ENCODE data around the gene SH3BP5.

The SH3BP5 gene

DNA sequence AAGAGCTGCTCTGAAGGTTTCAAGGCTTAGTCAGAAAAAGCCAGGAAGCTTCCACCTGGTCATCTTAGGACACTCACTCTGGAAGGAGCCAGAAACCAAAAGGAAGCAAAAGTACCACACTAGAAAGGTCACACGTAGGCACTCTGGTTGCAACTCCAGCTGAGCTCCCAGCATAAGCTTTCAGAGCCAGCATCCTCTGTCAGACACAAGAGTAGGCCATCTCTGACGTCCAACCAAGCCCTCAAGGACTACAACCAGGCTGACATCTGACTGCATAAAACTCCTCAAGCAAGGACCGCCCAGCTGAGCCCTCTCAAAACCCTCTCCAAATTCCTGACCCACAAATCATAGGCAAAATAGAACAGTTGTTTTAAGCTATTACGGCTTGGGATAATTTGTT lies 12.8 kb downstream of the SH3BP5 start:
- ChIA-PET POLR2A (no interaction called here), CTCF (interaction anchor here (1.0 to 2.5 kb wide), 6 partner anchors 8 to 53 kb away, joined by 3 to 8 read pairs (median 6); no protein-coding TSS in a partner anchor)
- Histone ChIP-seq H3K4me3 (ENCODE audit: control insufficient read depth in 1 of 7, extremely low read depth in 1 of 7, insufficient read depth in 4 of 7, low read depth in 2 of 7, low read length in 6 of 7) (no peak overlapping the region), H3K9me3 (ENCODE audit: control extremely low read depth in 1 of 5, control insufficient read depth in 4 of 5, insufficient read depth in 2 of 5, low read depth in 1 of 5, low read length in 4 of 5) (no peaks in the 10 kb centered on the region), H3K4me1 (ENCODE audit: control extremely low read depth in 1 of 4, control insufficient read depth in 4 of 4, insufficient read depth in 4 of 4, low read length in 3 of 4) (peaks cover 7 to 73% (median 21%) of the 10 kb centered on the region in 4 experiments), H3K27ac (ENCODE audit: insufficient read depth in 1 of 2, low read depth in 1 of 2, low read length in 2 of 2, poor library complexity in 1 of 2, severe bottlenecking in 2 of 2) (no peak overlapping the region), H3K36me3 (ENCODE audit: control insufficient read depth in 4 of 4, insufficient read depth in 4 of 4, low read length in 3 of 4) (peaks cover 0 to 23% (median 0%) of the 10 kb centered on the region in 4 experiments), H3K27me3 (replicated peaks in 2 of 5; ENCODE audit: control insufficient read depth in 4 of 5, insufficient read depth in 5 of 5, low read length in 4 of 5) (no peaks in the 10 kb centered on the region)
- no peak for DNase-seq
- 79% methylated on average over 2 of the region's 4 CpGs for WGBS (ENCODE audit: insufficient coverage)

DNA sequence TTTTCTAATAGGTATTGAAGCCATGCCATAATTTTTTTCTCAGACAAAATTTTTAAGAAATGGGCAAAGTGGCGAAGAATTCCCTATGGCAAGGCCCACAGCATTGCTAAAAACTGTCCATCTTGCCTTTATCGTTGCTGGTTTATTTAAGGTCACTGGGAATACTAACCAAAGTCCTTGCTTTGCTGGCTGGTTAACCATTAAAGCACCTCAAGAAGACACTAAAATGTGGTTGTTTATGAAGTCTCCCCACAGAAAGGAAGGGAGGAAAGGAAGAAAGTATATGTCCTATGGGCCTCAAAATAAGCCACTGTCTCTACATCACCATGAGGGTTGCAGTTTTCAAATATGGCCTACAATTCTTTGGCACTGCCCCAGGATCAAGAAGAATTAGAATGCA lies 13.2 kb downstream of the SH3BP5 start:
- no peaks in the 10 kb centered on the region for H3K9me3 ChIP-seq (ENCODE audit: control extremely low read depth in 1 of 5, control insufficient read depth in 4 of 5, insufficient read depth in 2 of 5, low read depth in 1 of 5, low read length in 4 of 5)
- H3K4me3 ChIP-seq (ENCODE audit: control insufficient read depth in 1 of 7, extremely low read depth in 1 of 7, insufficient read depth in 4 of 7, low read depth in 2 of 7, low read length in 6 of 7): no peak overlapping the region
- no peaks in the 10 kb centered on the region for H3K27me3 ChIP-seq (replicated peaks in 2 of 5; ENCODE audit: control insufficient read depth in 4 of 5, insufficient read depth in 5 of 5, low read length in 4 of 5)
- H3K4me1 ChIP-seq (ENCODE audit: control extremely low read depth in 1 of 4, control insufficient read depth in 4 of 4, insufficient read depth in 4 of 4, low read length in 3 of 4): peaks cover 9 to 73% (median 23%) of the 10 kb centered on the region in 4 experiments
- no peak overlapping the region for H3K27ac ChIP-seq (ENCODE audit: insufficient read depth in 1 of 2, low read depth in 1 of 2, low read length in 2 of 2, poor library complexity in 1 of 2, severe bottlenecking in 2 of 2)
- WGBS (ENCODE audit: insufficient coverage): 100% methylated on average over 2 of the region's 2 CpGs
- DNase-seq: no peak
- ChIA-PET POLR2A (no interaction called here), CTCF (interaction anchor here (1.6 to 2.5 kb wide), 3 partner anchors 22 to 32 kb away, joined by 6 to 7 read pairs (median 6); no protein-coding TSS in a partner anchor)
- peaks cover 0 to 18% (median 0%) of the 10 kb centered on the region in 4 experiments for H3K36me3 ChIP-seq (ENCODE audit: control insufficient read depth in 4 of 4, insufficient read depth in 4 of 4, low read length in 3 of 4)

DNA sequence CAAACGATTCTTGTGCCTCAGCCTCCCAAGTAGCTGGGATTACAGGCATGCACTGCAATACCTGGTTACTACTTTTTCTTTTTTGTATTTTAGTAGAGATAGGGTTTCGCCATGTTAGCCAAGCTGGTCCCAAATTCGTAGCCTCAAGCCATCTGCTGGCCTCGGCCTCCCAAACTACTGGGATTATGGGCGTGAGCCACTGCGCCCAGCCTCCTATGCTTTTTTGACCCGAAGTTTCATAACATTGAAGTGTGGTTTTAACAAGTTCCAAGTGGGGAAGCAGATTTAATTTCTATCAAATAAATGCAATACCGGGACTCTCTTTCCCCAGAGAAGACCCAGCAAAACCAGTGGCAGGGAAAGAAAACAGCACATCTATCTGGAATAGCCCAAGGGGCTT lies 13.7 kb downstream of the SH3BP5 start:
- Histone ChIP-seq H3K4me1 (ENCODE audit: control extremely low read depth in 1 of 4, control insufficient read depth in 4 of 4, insufficient read depth in 4 of 4, low read length in 3 of 4) (peaks cover 9 to 73% (median 22%) of the 10 kb centered on the region in 4 experiments), H3K4me3 (ENCODE audit: control insufficient read depth in 1 of 7, extremely low read depth in 1 of 7, insufficient read depth in 4 of 7, low read depth in 2 of 7, low read length in 6 of 7) (no peak overlapping the region), H3K9me3 (ENCODE audit: control extremely low read depth in 1 of 5, control insufficient read depth in 4 of 5, insufficient read depth in 2 of 5, low read depth in 1 of 5, low read length in 4 of 5) (no peaks in the 10 kb centered on the region), H3K27ac (ENCODE audit: insufficient read depth in 1 of 2, low read depth in 1 of 2, low read length in 2 of 2, poor library complexity in 1 of 2, severe bottlenecking in 2 of 2) (no peak overlapping the region), H3K27me3 (replicated peaks in 2 of 5; ENCODE audit: control insufficient read depth in 4 of 5, insufficient read depth in 5 of 5, low read length in 4 of 5) (no peaks in the 10 kb centered on the region), H3K36me3 (ENCODE audit: control insufficient read depth in 4 of 4, insufficient read depth in 4 of 4, low read length in 3 of 4) (peaks cover 0 to 14% (median 0%) of the 10 kb centered on the region in 4 experiments)
- DNase-seq: no peak
- ChIA-PET POLR2A (no interaction called here), CTCF (interaction anchor here (0.7 to 0.8 kb wide), 2 partner anchors 28 to 37 kb away, joined by 3 read pairs; no protein-coding TSS in a partner anchor)
- WGBS (ENCODE audit: insufficient coverage): 95% methylated on average over 7 of the region's 8 CpGs

DNA sequence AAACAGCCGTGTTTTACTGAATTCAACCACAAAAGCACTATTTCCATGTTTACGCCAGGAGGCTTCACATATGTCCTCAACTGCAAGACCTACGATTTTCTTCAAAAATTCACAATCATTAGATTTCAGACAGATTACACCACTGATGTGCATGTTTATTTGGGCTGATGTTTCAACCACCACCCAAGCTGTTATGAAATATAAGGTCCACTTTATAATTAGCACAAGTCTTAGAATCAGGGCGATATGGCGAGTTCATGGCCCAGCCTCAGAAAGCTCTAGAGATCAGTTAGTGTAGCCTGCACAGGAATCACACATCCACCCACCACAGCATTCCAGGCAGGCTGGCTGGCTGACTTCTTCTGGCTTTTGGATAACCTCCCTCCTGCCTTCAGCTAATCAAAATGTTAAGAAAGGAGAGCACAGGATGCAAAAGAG lies 15.4 kb downstream of the SH3BP5 start:
- no peak for DNase-seq
- Histone ChIP-seq H3K4me1 (ENCODE audit: control extremely low read depth in 1 of 4, control insufficient read depth in 4 of 4, insufficient read depth in 4 of 4, low read length in 3 of 4) (peaks cover 9 to 79% (median 24%) of the 10 kb centered on the region in 4 experiments), H3K27ac (ENCODE audit: insufficient read depth in 1 of 2, low read depth in 1 of 2, low read length in 2 of 2, poor library complexity in 1 of 2, severe bottlenecking in 2 of 2) (no peak overlapping the region), H3K27me3 (replicated peaks in 2 of 5; ENCODE audit: control insufficient read depth in 4 of 5, insufficient read depth in 5 of 5, low read length in 4 of 5) (no peaks in the 10 kb centered on the region), H3K9me3 (ENCODE audit: control extremely low read depth in 1 of 5, control insufficient read depth in 4 of 5, insufficient read depth in 2 of 5, low read depth in 1 of 5, low read length in 4 of 5) (no peaks in the 10 kb centered on the region), H3K4me3 (ENCODE audit: control insufficient read depth in 1 of 7, extremely low read depth in 1 of 7, insufficient read depth in 4 of 7, low read depth in 2 of 7, low read length in 6 of 7) (no peak overlapping the region), H3K36me3 (ENCODE audit: control insufficient read depth in 4 of 4, insufficient read depth in 4 of 4, low read length in 3 of 4) (peaks cover 0 to 13% (median 0%) of the 10 kb centered on the region in 4 experiments)
- 93% methylated on average over 3 of the region's 5 CpGs for WGBS (ENCODE audit: insufficient coverage)
- POLR2A ChIA-PET: no interaction called here
- CTCF ChIA-PET: interaction anchor here (0.6 to 1.9 kb wide), 5 partner anchors 8 to 80 kb away, joined by 3 to 5 read pairs (median 3); no protein-coding TSS in a partner anchor

DNA sequence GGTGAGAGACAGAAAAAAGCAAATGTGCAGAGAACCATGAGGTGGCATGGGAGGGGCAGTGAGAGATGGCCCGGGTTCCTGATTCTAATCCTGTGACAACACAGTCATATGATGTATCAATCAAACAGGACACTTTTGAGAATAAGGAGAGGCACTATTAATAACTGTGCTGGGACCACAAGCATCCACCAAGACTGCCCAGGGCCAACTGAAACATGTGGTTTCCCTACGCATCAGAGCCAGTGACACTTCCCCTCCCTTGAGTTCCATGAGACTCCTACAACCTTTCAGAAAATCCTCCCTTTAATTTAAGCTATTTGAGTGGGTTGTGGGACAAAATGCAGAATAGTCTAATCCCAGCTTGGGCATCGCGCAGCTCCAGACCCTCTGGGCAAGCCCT lies 17.4 kb downstream of the SH3BP5 start:
- CTCF ChIA-PET: no interaction called here
- peak in 2 of 3 donors; percentile 70 to 76 for DNase-seq
- no peaks in the 10 kb centered on the region for H3K9me3 ChIP-seq (ENCODE audit: control extremely low read depth in 1 of 5, control insufficient read depth in 4 of 5, insufficient read depth in 2 of 5, low read depth in 1 of 5, low read length in 4 of 5)

DNA sequence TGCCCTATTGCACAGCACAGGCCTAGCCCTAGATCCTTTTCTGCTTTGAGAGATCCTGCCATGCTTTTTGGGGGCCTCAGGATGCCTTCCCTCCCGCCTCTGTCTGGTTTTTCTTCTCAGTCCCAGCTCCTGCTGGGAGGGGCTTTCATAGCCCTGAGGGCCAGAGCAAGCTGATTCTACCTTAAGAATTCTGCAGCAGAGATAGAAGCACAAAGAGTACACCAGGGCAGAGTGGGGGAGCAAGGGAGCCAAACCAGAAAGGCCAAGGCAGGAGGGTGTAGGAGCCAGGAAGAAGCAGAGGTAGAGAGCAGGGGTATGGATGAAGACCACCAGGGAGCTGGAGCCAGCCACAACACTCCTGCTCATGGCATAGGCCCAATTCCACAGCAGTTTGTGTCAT lies 18.1 kb downstream of the SH3BP5 start:
- H3K9me3 ChIP-seq (ENCODE audit: control extremely low read depth in 1 of 5, control insufficient read depth in 4 of 5, insufficient read depth in 2 of 5, low read depth in 1 of 5, low read length in 4 of 5): no peaks in the 10 kb centered on the region
- POLR2A ChIA-PET: no interaction called here
- DNase-seq: no peak
- WGBS (ENCODE audit: insufficient coverage): 100% methylated on average over 1 of the region's 1 CpG
- H3K27ac ChIP-seq (ENCODE audit: insufficient read depth in 1 of 2, low read depth in 1 of 2, low read length in 2 of 2, poor library complexity in 1 of 2, severe bottlenecking in 2 of 2): no peak overlapping the region
- peaks cover 5 to 79% (median 21%) of the 10 kb centered on the region in 4 experiments for H3K4me1 ChIP-seq (ENCODE audit: control extremely low read depth in 1 of 4, control insufficient read depth in 4 of 4, insufficient read depth in 4 of 4, low read length in 3 of 4)
- no peaks in the 10 kb centered on the region for H3K27me3 ChIP-seq (replicated peaks in 2 of 5; ENCODE audit: control insufficient read depth in 4 of 5, insufficient read depth in 5 of 5, low read length in 4 of 5)
- CTCF ChIA-PET: interaction anchor here (1.0 kb wide), 1 partner anchor 18 kb away, joined by 3 read pairs; the partner anchor contains the start of gene SH3BP5
- peaks cover 0 to 21% (median 0%) of the 10 kb centered on the region in 4 experiments for H3K36me3 ChIP-seq (ENCODE audit: control insufficient read depth in 4 of 4, insufficient read depth in 4 of 4, low read length in 3 of 4)
- no peak overlapping the region for H3K4me3 ChIP-seq (ENCODE audit: control insufficient read depth in 1 of 7, extremely low read depth in 1 of 7, insufficient read depth in 4 of 7, low read depth in 2 of 7, low read length in 6 of 7)

More for the DNA sequence above, 17.4 kb downstream of the SH3BP5 start:
- H3K36me3 ChIP-seq (ENCODE audit: control insufficient read depth in 4 of 4, insufficient read depth in 4 of 4, low read length in 3 of 4): peaks cover 0 to 15% (median 0%) of the 10 kb centered on the region in 4 experiments
- WGBS (ENCODE audit: insufficient coverage): 8% methylated on average over 2 of the region's 4 CpGs
- POLR2A ChIA-PET: interaction anchor here (0.6 kb wide), 1 partner anchor 263 kb away, joined by 3 read pairs; no protein-coding TSS in a partner anchor
- H3K4me1 ChIP-seq (ENCODE audit: control extremely low read depth in 1 of 4, control insufficient read depth in 4 of 4, insufficient read depth in 4 of 4, low read length in 3 of 4): peaks cover 9 to 81% (median 19%) of the 10 kb centered on the region in 4 experiments
- H3K27me3 ChIP-seq (replicated peaks in 2 of 5; ENCODE audit: control insufficient read depth in 4 of 5, insufficient read depth in 5 of 5, low read length in 4 of 5): no peaks in the 10 kb centered on the region
- no peak overlapping the region for H3K27ac ChIP-seq (ENCODE audit: insufficient read depth in 1 of 2, low read depth in 1 of 2, low read length in 2 of 2, poor library complexity in 1 of 2, severe bottlenecking in 2 of 2)
- H3K4me3 ChIP-seq (ENCODE audit: control insufficient read depth in 1 of 7, extremely low read depth in 1 of 7, insufficient read depth in 4 of 7, low read depth in 2 of 7, low read length in 6 of 7): peak overlapping the region in 1 of 7 experiments; percentile 19

DNA sequence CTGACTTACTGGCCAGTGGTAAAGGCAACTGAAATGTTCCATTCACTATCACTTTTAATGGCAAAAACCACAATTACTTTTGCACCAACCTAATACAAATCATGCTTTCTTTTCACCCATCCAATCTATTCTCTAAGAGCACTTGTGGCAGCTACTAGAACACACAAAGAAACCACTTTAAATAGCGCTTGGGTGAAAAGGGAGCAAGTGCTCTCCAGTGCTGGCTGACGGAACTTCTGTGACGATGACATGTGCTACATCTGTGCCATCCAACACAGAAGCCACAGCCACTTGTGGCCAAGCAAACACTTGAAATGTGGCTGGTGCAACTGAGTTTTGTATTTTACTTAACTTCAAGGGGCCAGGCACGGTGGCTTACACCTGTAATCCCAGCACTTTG lies 18.9 kb downstream of the SH3BP5 start:
- Histone ChIP-seq H3K4me3 (ENCODE audit: control insufficient read depth in 1 of 7, extremely low read depth in 1 of 7, insufficient read depth in 4 of 7, low read depth in 2 of 7, low read length in 6 of 7) (no peak overlapping the region), H3K27ac (ENCODE audit: insufficient read depth in 1 of 2, low read depth in 1 of 2, low read length in 2 of 2, poor library complexity in 1 of 2, severe bottlenecking in 2 of 2) (no peak overlapping the region), H3K9me3 (ENCODE audit: control extremely low read depth in 1 of 5, control insufficient read depth in 4 of 5, insufficient read depth in 2 of 5, low read depth in 1 of 5, low read length in 4 of 5) (no peaks in the 10 kb centered on the region), H3K36me3 (ENCODE audit: control insufficient read depth in 4 of 4, insufficient read depth in 4 of 4, low read length in 3 of 4) (peaks cover 0 to 21% (median 0%) of the 10 kb centered on the region in 4 experiments), H3K27me3 (replicated peaks in 2 of 5; ENCODE audit: control insufficient read depth in 4 of 5, insufficient read depth in 5 of 5, low read length in 4 of 5) (no peaks in the 10 kb centered on the region), H3K4me1 (ENCODE audit: control extremely low read depth in 1 of 4, control insufficient read depth in 4 of 4, insufficient read depth in 4 of 4, low read length in 3 of 4) (peaks cover 5 to 71% (median 21%) of the 10 kb centered on the region in 4 experiments)
- ChIA-PET CTCF (no interaction called here), POLR2A (interaction anchor here (0.7 kb wide), 1 partner anchor 29 kb away, joined by 3 read pairs; no protein-coding TSS in a partner anchor)
- no peak for DNase-seq
- 100% methylated on average over 4 of the region's 4 CpGs for WGBS (ENCODE audit: insufficient coverage)

Data from common myeloid progenitor, CD34-positive (primary cell).